Measurements from ENCODE around the gene UBE2M.
"Not testable (repeated sequence)": the region's sequence is repeated elsewhere in the genome, so short reads cannot be mapped to it uniquely, and the experiment has no call there.

The UBE2M gene

DNA sequence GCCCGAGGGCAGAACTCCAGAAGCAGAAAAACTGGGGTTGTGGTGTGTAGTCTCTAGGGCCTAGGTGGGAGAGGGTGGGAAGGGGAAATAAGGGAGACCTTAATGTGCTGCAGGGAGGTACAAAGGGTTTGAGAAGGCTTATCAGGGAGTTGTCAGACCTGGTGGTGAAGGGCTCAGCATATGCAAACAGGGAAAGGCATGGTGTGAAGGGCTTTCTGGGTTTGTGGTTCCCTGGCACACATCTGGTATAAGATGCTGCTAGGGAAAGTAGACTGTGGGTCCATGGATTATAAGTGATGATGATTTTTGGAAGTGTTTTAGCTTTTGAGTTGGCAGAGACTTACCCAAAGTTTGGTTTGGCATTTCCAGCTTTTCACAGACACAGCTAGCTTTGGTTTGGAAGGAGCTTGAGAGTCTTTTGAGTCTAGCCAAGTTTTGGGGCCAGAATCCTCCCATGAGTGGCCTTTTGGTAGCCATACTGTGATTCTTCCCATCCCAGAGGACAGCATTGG, 12.3 kb downstream of the UBE2M start:
- peak overlapping the region; percentile 92 to 95 for H3K27ac Mint-ChIP-seq
- peaks cover 77% of the 10 kb centered on the region for H3K36me3 Mint-ChIP-seq (ENCODE audit: insufficient read depth)
- H3K9me3 Mint-ChIP-seq, result no peaks in the 10 kb centered on the region
- ATAC-seq (replicated peaks), result no peak
- peak overlapping the region; percentile 87 to 88 for H3K4me3 Mint-ChIP-seq
- peaks cover 36% of the 10 kb centered on the region in 2 donors for H3K4me1 Mint-ChIP-seq (ENCODE audit: low read depth in 2 of 2)
- peaks cover 6 to 16% of the 10 kb centered on the region in 2 donors for H3K27me3 Mint-ChIP-seq
- no peak for DNase-seq

DNA sequence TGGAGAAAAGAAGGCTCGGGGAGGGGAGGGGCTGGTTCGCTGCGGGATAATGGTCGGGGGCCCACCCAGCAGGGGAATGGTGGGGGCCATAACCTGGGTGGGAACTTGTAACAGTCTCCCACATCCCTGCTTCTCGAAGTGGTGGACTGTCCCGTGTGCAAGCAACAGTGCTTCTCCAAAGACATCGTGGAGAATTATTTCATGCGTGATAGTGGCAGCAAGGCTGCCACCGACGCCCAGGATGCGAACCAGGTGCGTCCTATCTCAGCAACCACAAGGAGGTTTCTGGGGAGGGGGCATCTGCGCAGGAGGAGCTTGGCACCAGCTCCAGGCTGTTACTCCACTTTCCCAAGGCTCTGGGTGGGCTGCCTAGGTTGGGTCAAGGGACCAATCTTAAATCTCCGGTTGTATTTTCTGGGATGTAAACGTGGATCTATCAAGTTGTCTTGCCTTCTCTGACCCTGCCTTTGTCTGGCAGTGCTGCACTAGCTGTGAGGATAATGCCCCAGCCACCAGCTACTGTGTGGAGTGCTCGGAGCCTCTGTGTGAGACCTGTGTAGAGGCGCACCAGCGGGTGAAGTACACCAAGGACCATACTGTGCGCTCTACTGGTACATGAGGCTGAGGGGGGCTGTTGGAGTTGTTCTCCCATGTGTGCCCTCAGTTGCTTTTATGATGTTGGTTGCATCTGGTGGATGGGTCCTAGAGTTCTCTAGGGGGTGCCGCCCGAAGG, 13.0 kb downstream of the UBE2M start:
- Mint-ChIP-seq H3K4me3 (peak overlapping the region; percentile 87 to 88), H3K9me3 (no peaks in the 10 kb centered on the region), H3K27me3 (peaks cover 6 to 16% of the 10 kb centered on the region in 2 donors), H3K4me1 (ENCODE audit: low read depth in 2 of 2) (peaks cover 36% of the 10 kb centered on the region in 2 donors), H3K36me3 (ENCODE audit: insufficient read depth) (peaks cover 71% of the 10 kb centered on the region), H3K27ac (peak overlapping the region; percentile 92 to 95)
- no peak for DNase-seq
- no peak for ATAC-seq (replicated peaks)

DNA sequence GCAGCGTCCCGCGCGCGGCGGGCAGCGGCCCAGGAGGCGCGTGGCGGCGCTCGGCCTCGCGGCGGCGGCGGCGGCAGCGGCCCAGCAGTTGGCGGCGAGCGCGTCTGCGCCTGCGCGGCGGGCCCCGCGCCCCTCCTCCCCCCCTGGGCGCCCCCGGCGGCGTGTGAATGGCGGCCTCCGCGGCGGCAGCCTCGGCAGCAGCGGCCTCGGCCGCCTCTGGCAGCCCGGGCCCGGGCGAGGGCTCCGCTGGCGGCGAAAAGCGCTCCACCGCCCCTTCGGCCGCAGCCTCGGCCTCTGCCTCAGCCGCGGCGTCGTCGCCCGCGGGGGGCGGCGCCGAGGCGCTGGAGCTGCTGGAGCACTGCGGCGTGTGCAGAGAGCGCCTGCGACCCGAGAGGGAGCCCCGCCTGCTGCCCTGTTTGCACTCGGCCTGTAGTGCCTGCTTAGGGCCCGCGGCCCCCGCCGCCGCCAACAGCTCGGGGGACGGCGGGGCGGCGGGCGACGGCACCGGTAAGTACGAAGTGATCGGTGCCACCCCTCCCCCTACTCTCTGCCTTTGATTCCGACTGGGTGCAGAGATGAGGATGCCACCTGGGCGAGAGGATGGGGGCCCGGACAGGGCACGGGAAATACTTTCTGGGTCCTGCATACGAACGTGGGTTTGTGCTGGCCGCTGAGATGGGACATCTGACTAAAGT, 13.7 kb downstream of the UBE2M start:
- H3K4me3 Mint-ChIP-seq, result peak overlapping the region; percentile 89 to 94
- ATAC-seq (replicated peaks) (peak; percentile 45), DNase-seq (peak in 1 of 3 experiments; percentile 76)
- peaks cover 64% of the 10 kb centered on the region for H3K36me3 Mint-ChIP-seq (ENCODE audit: insufficient read depth)
- H3K9me3 Mint-ChIP-seq, result no peaks in the 10 kb centered on the region
- peak overlapping the region; percentile 95 to 97 for H3K27ac Mint-ChIP-seq
- peaks cover 34 to 36% of the 10 kb centered on the region in 2 donors for H3K4me1 Mint-ChIP-seq (ENCODE audit: low read depth in 2 of 2)
- peaks cover 7 to 21% of the 10 kb centered on the region in 2 donors for H3K27me3 Mint-ChIP-seq

DNA sequence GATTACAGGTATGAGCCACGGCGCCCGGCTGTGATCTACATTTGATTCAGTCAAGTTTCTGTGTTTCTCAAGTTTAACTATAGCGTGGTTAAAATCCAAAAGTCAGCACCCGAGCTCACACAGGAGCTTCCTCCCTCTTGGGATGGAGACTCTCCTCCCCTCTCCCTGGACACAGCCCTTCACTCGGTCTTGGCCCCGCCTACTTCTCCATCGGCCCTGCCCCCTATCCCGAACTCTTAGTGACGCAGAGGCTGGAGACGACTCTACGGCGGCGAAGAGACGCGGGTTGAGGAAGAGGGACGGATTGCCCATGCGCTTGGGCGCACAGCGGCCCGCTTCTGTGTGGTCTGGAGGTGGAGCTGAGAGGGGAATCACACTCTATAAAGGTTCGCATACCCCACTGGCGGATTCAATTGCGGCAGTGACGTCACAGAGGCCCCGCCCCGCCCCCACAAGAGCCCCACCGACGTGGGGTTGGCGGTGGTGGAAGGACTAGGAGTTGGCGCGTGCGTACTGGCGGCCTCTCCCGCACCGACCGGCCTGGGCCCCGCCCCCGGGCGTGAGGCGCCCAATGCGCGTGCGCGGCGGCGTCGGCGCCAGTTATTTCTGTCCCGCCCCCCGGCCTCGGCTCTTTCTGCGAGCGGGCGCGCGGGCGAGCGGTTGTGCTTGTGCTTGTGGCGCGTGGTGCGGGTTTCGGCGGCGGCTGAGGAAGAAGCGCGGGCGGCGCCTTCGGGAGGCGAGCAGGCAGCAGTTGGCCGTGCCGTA, 14.4 kb downstream of the UBE2M start, which contains the start of gene TRIM28:
TRIM28 (plus strand) TSS at position 239 of the 765 bp plus-strand sequence. CDS start 694 bp downstream, outside the sequence.
- Mint-ChIP-seq H3K9me3 (no peaks in the 10 kb centered on the region), H3K27me3 (peaks cover 14 to 29% of the 10 kb centered on the region in 2 donors)
- peak; percentile 88 for ATAC-seq (replicated peaks)

DNA sequence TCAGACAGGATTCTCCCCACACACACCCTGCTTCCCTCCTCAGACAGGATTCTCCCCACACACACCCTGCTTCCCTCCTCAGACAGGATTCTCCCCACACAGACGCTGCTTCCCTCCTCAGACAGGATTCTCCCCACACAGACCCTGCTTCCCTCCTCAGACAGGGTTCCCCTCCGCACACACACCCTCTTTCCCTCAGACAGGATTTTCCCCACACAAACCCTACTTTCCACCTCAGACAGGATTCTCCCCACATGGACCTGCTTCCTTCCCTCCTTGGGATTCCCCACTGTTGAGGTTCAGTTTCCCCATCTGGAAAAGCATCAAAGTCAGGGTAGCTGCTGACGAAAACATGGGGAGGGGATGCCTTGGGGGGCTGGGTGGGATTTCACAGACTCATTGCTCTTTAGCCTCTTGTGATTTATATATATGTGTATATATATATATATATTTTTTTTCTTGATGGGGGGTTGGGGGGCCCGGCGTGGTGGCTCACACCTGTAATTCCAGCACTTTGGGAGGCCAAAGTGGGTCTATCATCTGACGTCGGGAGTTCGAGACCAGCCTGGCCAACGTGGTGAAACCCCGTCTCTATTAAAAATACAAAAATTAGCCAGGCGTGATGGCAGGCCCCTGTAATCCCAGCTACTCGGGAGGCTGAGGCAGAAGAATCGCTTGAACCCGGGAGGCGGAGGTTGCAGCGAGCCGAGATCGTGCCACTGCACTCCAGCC, 15.6 kb downstream of the UBE2M start:
- not testable (repeated sequence) for ATAC-seq (replicated peaks); DNase-seq; H3K9me3 Mint-ChIP-seq; H3K4me3 Mint-ChIP-seq
- Mint-ChIP-seq H3K36me3 (ENCODE audit: insufficient read depth) (peaks cover 45% of the 10 kb centered on the region), H3K27ac (peak overlapping the region in 1 of 2 donors; percentile 97), H3K27me3 (peaks cover 24 to 41% of the 10 kb centered on the region in 2 donors), H3K4me1 (ENCODE audit: low read depth in 2 of 2) (peaks cover 34 to 35% of the 10 kb centered on the region in 2 donors)

More for the DNA sequence above, 14.4 kb downstream of the UBE2M start, which contains the start of gene TRIM28:
- Mint-ChIP-seq H3K4me1 (ENCODE audit: low read depth in 2 of 2) (peaks cover 33 to 36% of the 10 kb centered on the region in 2 donors), H3K4me3 (peak within 1 kb of the TSS; percentile 89 to 94), H3K27ac (peak within 1 kb of the TSS; percentile 95 to 97), H3K36me3 (ENCODE audit: insufficient read depth) (peaks cover 56% of the 10 kb centered on the region)
- peak; percentile 100 for DNase-seq

GRCh38 chr19:58539169-58539559, 19.2 kb downstream of the UBE2M start:
- not testable (repeated sequence) for H3K27ac Mint-ChIP-seq; ATAC-seq (replicated peaks); DNase-seq; H3K9me3 Mint-ChIP-seq
- peak overlapping the region; percentile 35 to 59 for H3K4me3 Mint-ChIP-seq
- peaks cover 44 to 66% of the 10 kb centered on the region in 2 donors for H3K27me3 Mint-ChIP-seq
- H3K4me1 Mint-ChIP-seq (ENCODE audit: low read depth in 2 of 2), result peaks cover 12% of the 10 kb centered on the region in 2 donors
- peaks cover 12% of the 10 kb centered on the region for H3K36me3 Mint-ChIP-seq (ENCODE audit: insufficient read depth)

- Mint-ChIP-seq H3K27ac (no peak overlapping the region), H3K27me3 (peaks cover 44 to 60% of the 10 kb centered on the region in 2 donors), H3K36me3 (ENCODE audit: insufficient read depth) (peaks cover 5% of the 10 kb centered on the region), H3K9me3 (no peaks in the 10 kb centered on the region), H3K4me3 (peak overlapping the region; percentile 35 to 59), H3K4me1 (ENCODE audit: low read depth in 2 of 2) (peaks cover 5 to 8% of the 10 kb centered on the region in 2 donors)
- ATAC-seq (replicated peaks) (peak; percentile 78), DNase-seq (no peak)
These were observed 19.9 kb downstream of the UBE2M start for GRCh38 chr19:58538257-58539168.

DNA sequence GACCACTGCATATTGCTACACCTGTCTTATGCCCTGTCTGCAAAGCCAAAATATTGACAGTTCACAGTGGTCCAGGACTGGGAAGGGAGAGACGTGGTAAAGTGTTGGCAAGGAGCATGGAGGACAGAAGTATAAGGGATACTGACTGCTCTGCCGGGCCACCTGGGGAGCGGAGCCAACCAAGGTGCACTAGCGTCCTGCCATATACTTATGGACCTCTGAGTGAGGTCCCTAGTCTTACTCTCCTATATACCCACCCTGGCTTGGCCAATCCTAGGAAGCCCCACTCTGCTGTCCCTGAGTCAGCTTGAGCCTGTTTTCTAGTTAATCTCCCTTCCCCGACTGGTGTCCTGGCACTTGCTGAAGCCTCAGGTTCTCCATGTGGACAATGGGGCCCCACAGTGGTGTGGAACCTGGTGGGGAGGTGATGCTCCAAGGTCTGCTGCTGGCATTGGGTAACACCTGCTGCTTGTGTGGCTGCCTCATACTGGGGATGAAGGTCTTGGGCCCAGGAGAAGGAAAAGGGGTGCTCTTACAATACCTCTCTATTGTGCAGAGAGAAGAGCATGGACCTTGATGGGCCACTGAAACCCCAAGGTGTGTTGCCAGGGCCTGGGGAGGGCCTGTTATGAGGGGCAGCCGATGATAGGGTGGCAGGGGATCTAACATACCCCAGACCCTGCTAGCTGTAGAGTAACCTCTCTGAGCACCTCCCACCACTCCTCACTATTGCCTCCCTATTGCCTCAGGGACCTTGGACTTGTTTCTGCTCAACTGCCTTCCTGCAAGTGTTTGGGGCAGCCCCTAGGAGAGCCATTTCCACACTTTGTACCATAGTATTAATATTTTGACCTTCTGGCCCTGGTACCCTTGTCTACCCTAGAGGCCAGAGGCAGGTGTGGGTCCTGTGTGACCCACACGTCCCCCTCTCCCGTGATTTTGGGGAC, 21.3 kb downstream of the UBE2M start:
- DNase-seq (no peak), ATAC-seq (replicated peaks) (no peak)
- peaks cover 4 to 5% of the 10 kb centered on the region in 2 donors for H3K4me1 Mint-ChIP-seq (ENCODE audit: low read depth in 2 of 2)
- peaks cover 42 to 54% of the 10 kb centered on the region in 2 donors for H3K27me3 Mint-ChIP-seq
- no peaks in the 10 kb centered on the region for H3K36me3 Mint-ChIP-seq (ENCODE audit: insufficient read depth)
- no peak overlapping the region for H3K27ac Mint-ChIP-seq
- no peaks in the 10 kb centered on the region for H3K9me3 Mint-ChIP-seq
- H3K4me3 Mint-ChIP-seq, result no peak overlapping the region

DNA sequence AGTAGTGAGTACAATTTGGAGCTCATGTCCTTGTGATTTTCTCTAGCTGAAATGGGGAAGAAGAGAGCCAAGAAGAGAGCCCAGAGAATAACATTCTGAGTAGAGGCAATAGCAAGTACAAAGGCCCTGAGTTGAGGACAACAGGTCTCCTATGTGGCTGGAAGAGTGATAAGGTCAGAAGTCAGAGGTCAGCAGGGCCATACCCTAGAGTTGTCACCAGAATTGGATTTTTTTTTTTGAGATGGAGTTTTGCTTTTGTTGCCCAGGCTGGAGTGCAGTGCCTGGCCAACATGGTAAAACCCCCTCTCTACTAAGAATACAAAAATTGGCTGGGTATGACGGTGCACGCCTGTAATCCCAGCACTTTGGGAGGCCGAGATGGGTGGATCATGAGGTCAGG, 22.6 kb downstream of the UBE2M start:
- no peaks in the 10 kb centered on the region for H3K36me3 Mint-ChIP-seq (ENCODE audit: insufficient read depth)
- no peaks in the 10 kb centered on the region for H3K9me3 Mint-ChIP-seq
- DNase-seq (no peak), ATAC-seq (replicated peaks) (no peak)
- peaks cover 54 to 65% of the 10 kb centered on the region in 2 donors for H3K27me3 Mint-ChIP-seq
- no peak overlapping the region for H3K27ac Mint-ChIP-seq
- H3K4me1 Mint-ChIP-seq (ENCODE audit: low read depth in 2 of 2), result peaks cover 4 to 5% of the 10 kb centered on the region in 2 donors
- no peak overlapping the region for H3K4me3 Mint-ChIP-seq

GRCh38 chr19:58531034-58531840, 27.2 kb downstream of the UBE2M start:
- Mint-ChIP-seq H3K27me3 (peaks cover 23 to 25% of the 10 kb centered on the region in 2 donors), H3K4me1 (ENCODE audit: low read depth in 2 of 2) (no peaks in the 10 kb centered on the region), H3K36me3 (ENCODE audit: insufficient read depth) (no peaks in the 10 kb centered on the region), H3K27ac (no peak overlapping the region), H3K4me3 (no peak overlapping the region), H3K9me3 (no peaks in the 10 kb centered on the region)
- ATAC-seq (replicated peaks) (no peak), DNase-seq (no peak)

Measured in effector memory CD8-positive, alpha-beta T cell (primary cell).